Mucosa of stomach (tissue), 1 donor: ENCODE results near the gene ATP6V0E1.
"Not testable (repeated sequence)": the region's sequence is repeated elsewhere in the genome, so short reads cannot be mapped to it uniquely, and the experiment has no call there.

Source experiments
- H3K27me3 ChIP-seq: one replicate; pipeline ENCODE4 v1.7.0; 2013; ENCODE audit warnings: mild to moderate bottlenecking, low read length; ENCODE audit not compliant: control insufficient read depth, insufficient read depth
- H3K36me3 ChIP-seq: one replicate; pipeline ENCODE4 v1.7.0; 2013; ENCODE audit warnings: low read length; ENCODE audit not compliant: control insufficient read depth, insufficient read depth
- H3K4me1 ChIP-seq: one replicate; pipeline ENCODE4 v1.7.0; 2013; ENCODE audit warnings: mild to moderate bottlenecking, low read length; ENCODE audit not compliant: control insufficient read depth, insufficient read depth
- H3K4me3 ChIP-seq: one replicate; pipeline ENCODE4 v1.7.0; 2013; ENCODE audit warnings: low read length
- H3K9ac ChIP-seq: one replicate; pipeline ENCODE4 v1.7.0; 2013; ENCODE audit warnings: mild to moderate bottlenecking, low read length, moderate library complexity
- H3K9me3 ChIP-seq: one replicate; pipeline ENCODE4 v1.7.0; 2013; ENCODE audit warnings: mild to moderate bottlenecking, low read length, moderate library complexity; ENCODE audit not compliant: control insufficient read depth
- donor health status: Pancreatic carcinoma.

ATP6V0E1 gene

GRCh38 chr5:173075970-173076369 is 92.4 kb downstream of the ATP6V0E1 start:
- H3K36me3 ChIP-seq = no peaks in the 10 kb centered on the region
- no peak overlapping the region for H3K4me3 ChIP-seq
- no peaks in the 10 kb centered on the region for H3K27me3 ChIP-seq
- H3K9me3 ChIP-seq = no peaks in the 10 kb centered on the region
- no peaks in the 10 kb centered on the region for H3K4me1 ChIP-seq
- H3K9ac ChIP-seq = no peak overlapping the region

GRCh38 chr5:173076471-173076870 is 92.9 kb downstream of the ATP6V0E1 start:
- not testable (repeated sequence) for H3K9ac ChIP-seq, H3K36me3 ChIP-seq, H3K27me3 ChIP-seq, H3K9me3 ChIP-seq, H3K4me1 ChIP-seq, H3K4me3 ChIP-seq

GRCh38 chr5:173078878-173079277 is 95.3 kb downstream of the ATP6V0E1 start:
- Histone ChIP-seq H3K9me3 (no peaks in the 10 kb centered on the region), H3K4me3 (no peak overlapping the region), H3K36me3 (no peaks in the 10 kb centered on the region), H3K9ac (no peak overlapping the region), H3K4me1 (no peaks in the 10 kb centered on the region), H3K27me3 (no peaks in the 10 kb centered on the region)
